Mononuclear cell (primary cell): ENCODE data around the gene SYNDIG1. TPM values are rescaled to one million over a fixed set of nuclear protein-coding genes. Genes with fewer than 3 reads are reported as not detected.

Source experiments
- H3K27me3 ChIP-seq: 2 replicates; pipeline ENCODE4 v1.6.0; 2011; ENCODE audit warnings: low read length, control low read depth; ENCODE audit not compliant: insufficient read depth
- H3K4me1 ChIP-seq: 2 replicates; pipeline ENCODE4 v1.5.1; 2011; ENCODE audit warnings: mild to moderate bottlenecking, low read length, control low read depth; ENCODE audit not compliant: insufficient read depth
- H3K4me3 ChIP-seq: 2 replicates; pipeline ENCODE4 v1.5.1; 2011; ENCODE audit warnings: mild to moderate bottlenecking, low read length, moderate library complexity
- H3K9me3 ChIP-seq: 2 replicates; pipeline ENCODE4 v1.5.1; 2011; ENCODE audit warnings: low read depth, mild to moderate bottlenecking, control low read depth, low read length
- total RNA-seq: library from RNA; depleted of rRNA; stranded (reverse); fragments of >200 nt; gene quantifications from one replicate; pipeline ENCODE4 v1.2.3, GENCODE V29; 2012

SYNDIG1 gene
- total RNA-seq, 1 donor = not detected

GRCh38 chr20:24580006-24580405, 110.6 kb downstream of the SYNDIG1 start:
- Histone ChIP-seq H3K4me1 (no peaks in the 10 kb centered on the region), H3K27me3 (no peaks in the 10 kb centered on the region), H3K9me3 (no peaks in the 10 kb centered on the region), H3K4me3 (no peak overlapping the region)

GRCh38 chr20:24580855-24581254, 111.4 kb downstream of the SYNDIG1 start:
- H3K9me3 ChIP-seq = no peaks in the 10 kb centered on the region
- no peaks in the 10 kb centered on the region for H3K27me3 ChIP-seq
- H3K4me1 ChIP-seq = no peaks in the 10 kb centered on the region
- no peak overlapping the region for H3K4me3 ChIP-seq

- H3K4me3 ChIP-seq = no peak overlapping the region
- H3K9me3 ChIP-seq = no peaks in the 10 kb centered on the region
- H3K4me1 ChIP-seq = no peaks in the 10 kb centered on the region
- no peaks in the 10 kb centered on the region for H3K27me3 ChIP-seq
These were observed 112.2 kb downstream of the SYNDIG1 start for GRCh38 chr20:24581443-24582170.

- no peaks in the 10 kb centered on the region for H3K27me3 ChIP-seq
- H3K4me1 ChIP-seq = no peaks in the 10 kb centered on the region
- H3K4me3 ChIP-seq = no peak overlapping the region
- no peaks in the 10 kb centered on the region for H3K9me3 ChIP-seq
These were observed 113.1 kb downstream of the SYNDIG1 start for GRCh38 chr20:24582373-24583168.

GRCh38 chr20:24583169-24583792, 113.9 kb downstream of the SYNDIG1 start:
- H3K27me3 ChIP-seq = no peaks in the 10 kb centered on the region
- no peaks in the 10 kb centered on the region for H3K9me3 ChIP-seq
- H3K4me1 ChIP-seq = no peaks in the 10 kb centered on the region
- no peak overlapping the region for H3K4me3 ChIP-seq

GRCh38 chr20:24584078-24584477, 114.6 kb downstream of the SYNDIG1 start:
- H3K4me3 ChIP-seq = no peak overlapping the region
- H3K9me3 ChIP-seq = no peaks in the 10 kb centered on the region
- no peaks in the 10 kb centered on the region for H3K27me3 ChIP-seq
- no peaks in the 10 kb centered on the region for H3K4me1 ChIP-seq

GRCh38 chr20:24584538-24585356, 115.3 kb downstream of the SYNDIG1 start:
- Histone ChIP-seq H3K4me3 (no peak overlapping the region), H3K4me1 (no peaks in the 10 kb centered on the region), H3K9me3 (no peaks in the 10 kb centered on the region), H3K27me3 (no peaks in the 10 kb centered on the region)

- Histone ChIP-seq H3K4me3 (no peak overlapping the region), H3K4me1 (no peaks in the 10 kb centered on the region), H3K27me3 (no peaks in the 10 kb centered on the region), H3K9me3 (no peaks in the 10 kb centered on the region)
These were observed 116.5 kb downstream of the SYNDIG1 start for GRCh38 chr20:24585796-24586522.

GRCh38 chr20:24586523-24586840, 117.1 kb downstream of the SYNDIG1 start:
- Histone ChIP-seq H3K27me3 (no peaks in the 10 kb centered on the region), H3K4me3 (no peak overlapping the region), H3K4me1 (no peaks in the 10 kb centered on the region), H3K9me3 (no peaks in the 10 kb centered on the region)

- no peaks in the 10 kb centered on the region for H3K4me1 ChIP-seq
- H3K9me3 ChIP-seq = no peaks in the 10 kb centered on the region
- no peak overlapping the region for H3K4me3 ChIP-seq
- H3K27me3 ChIP-seq = no peaks in the 10 kb centered on the region
These were observed 118.1 kb downstream of the SYNDIG1 start for GRCh38 chr20:24587384-24588046.

GRCh38 chr20:24588047-24588635, 118.7 kb downstream of the SYNDIG1 start:
- Histone ChIP-seq H3K4me1 (no peaks in the 10 kb centered on the region), H3K4me3 (no peak overlapping the region), H3K9me3 (no peaks in the 10 kb centered on the region), H3K27me3 (no peaks in the 10 kb centered on the region)

GRCh38 chr20:24588725-24589340, 119.4 kb downstream of the SYNDIG1 start:
- no peaks in the 10 kb centered on the region for H3K4me1 ChIP-seq
- no peaks in the 10 kb centered on the region for H3K27me3 ChIP-seq
- H3K9me3 ChIP-seq = no peaks in the 10 kb centered on the region
- H3K4me3 ChIP-seq = no peak overlapping the region

- Histone ChIP-seq H3K27me3 (no peaks in the 10 kb centered on the region), H3K9me3 (no peaks in the 10 kb centered on the region), H3K4me3 (no peak overlapping the region), H3K4me1 (no peaks in the 10 kb centered on the region)
These were observed 120.0 kb downstream of the SYNDIG1 start for GRCh38 chr20:24589381-24589780.
